ENCODE measurements around the gene AIG1.

DNA sequence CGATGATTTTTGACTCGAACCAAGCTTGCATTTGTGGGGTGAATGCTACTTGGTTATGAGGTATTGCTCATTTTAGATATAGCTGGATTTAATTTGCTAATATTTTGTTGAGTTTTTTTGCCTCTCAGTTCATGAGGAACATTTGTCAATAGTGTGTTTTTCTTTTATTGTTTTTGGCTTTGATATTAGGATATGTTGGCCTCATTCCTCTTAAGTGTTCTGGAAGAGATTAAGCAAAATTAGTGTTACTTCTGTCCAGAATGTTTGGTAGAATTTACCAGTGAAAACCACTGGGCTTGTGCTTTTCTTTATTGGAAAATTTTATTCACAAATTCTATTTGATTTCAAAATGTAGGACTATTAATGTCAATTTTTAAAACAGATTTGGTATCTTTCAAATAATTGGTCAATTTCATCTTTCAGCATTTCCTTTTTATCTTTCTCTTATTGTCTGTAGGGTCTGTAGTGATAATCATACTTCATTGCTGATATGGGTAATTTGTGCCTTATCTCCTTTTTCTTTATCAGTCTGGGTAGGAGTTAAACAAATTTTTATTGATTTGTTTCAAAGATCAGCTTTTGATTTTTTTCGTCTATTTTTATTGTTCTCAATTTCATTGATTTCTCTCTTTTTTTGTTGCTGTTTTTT is 14.1 kb downstream of the AIG1 start:
- TF ChIP-seq, protein P1, sequence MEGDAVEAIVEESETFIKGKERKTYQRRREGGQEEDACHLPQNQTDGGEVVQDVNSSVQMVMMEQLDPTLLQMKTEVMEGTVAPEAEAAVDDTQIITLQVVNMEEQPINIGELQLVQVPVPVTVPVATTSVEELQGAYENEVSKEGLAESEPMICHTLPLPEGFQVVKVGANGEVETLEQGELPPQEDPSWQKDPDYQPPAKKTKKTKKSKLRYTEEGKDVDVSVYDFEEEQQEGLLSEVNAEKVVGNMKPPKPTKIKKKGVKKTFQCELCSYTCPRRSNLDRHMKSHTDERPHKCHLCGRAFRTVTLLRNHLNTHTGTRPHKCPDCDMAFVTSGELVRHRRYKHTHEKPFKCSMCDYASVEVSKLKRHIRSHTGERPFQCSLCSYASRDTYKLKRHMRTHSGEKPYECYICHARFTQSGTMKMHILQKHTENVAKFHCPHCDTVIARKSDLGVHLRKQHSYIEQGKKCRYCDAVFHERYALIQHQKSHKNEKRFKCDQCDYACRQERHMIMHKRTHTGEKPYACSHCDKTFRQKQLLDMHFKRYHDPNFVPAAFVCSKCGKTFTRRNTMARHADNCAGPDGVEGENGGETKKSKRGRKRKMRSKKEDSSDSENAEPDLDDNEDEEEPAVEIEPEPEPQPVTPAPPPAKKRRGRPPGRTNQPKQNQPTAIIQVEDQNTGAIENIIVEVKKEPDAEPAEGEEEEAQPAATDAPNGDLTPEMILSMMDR (IDR thresholded peaks at IDR 0.05; ENCODE audit: low read length): no peak
- no peak for TF ChIP-seq EZH2 (IDR thresholded peaks at IDR 0.05; ENCODE audit: borderline replicate concordance, low read length)

All from OCI-LY1 (cell line).